Stimulated activated CD4-positive, alpha-beta T cell treated with anti-CD3 and anti-CD28 coated beads, Interleukin-12 subunit alpha, Interleukin-12 subunit beta, amount 100 ng/mL, for 4 hours (primary cell): Measurements from ENCODE around the gene CTSH.
"Not testable (repeated sequence)": the region's sequence is repeated elsewhere in the genome, so short reads cannot be mapped to it uniquely, and the experiment has no call there.

ENCODE experiments used
- DNase-seq: peaks from one replicate; pipeline ENCODE4 v3.0.0-alpha.2; 2020

The CTSH gene

DNA sequence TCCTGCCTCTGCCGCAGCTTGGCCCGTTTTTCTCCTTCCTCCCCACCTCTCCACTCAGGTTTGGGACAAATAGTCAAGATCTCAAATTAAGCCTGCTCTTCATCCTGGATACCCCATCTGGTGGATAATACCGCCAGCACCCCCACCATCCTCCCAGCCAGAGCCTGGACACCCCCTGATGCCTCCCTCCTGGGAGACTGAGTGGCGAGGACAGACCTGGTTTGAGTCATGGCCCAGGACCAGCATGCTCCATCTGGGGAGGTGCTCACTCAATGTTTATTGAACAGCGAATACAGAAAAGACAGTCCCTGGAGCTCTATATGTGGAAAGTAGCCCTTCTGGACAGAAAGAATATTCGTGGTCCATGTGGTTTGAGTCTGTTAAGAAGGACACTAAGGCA, 23.3 kb downstream of the CTSH start:
- DNase-seq = no peak

GRCh38 chr15:78917888-78918287, 27.0 kb downstream of the CTSH start:
- DNase-seq = no peak

DNA sequence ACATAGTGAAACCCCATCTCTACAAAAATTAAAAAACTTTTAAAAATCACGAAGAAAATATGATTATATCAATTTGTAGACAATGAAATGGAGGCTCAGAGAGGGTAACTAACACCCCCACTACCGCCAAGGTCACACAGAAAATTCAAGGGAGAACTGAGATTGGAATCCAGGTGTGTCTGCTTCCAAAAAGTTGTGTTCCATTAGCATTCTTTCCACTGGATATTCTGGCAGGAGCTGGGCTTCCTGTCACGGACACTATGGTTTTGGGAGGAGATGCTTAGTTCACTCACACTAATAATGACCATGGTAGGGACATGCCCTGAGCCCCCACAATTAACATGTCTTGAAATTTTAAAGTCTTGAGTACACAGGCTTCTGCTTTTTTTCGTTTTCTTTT, 28.8 kb downstream of the CTSH start:
- no peak for DNase-seq

GRCh38 chr15:78915341-78916087, 29.3 kb downstream of the CTSH start:
- no peak for DNase-seq

DNA sequence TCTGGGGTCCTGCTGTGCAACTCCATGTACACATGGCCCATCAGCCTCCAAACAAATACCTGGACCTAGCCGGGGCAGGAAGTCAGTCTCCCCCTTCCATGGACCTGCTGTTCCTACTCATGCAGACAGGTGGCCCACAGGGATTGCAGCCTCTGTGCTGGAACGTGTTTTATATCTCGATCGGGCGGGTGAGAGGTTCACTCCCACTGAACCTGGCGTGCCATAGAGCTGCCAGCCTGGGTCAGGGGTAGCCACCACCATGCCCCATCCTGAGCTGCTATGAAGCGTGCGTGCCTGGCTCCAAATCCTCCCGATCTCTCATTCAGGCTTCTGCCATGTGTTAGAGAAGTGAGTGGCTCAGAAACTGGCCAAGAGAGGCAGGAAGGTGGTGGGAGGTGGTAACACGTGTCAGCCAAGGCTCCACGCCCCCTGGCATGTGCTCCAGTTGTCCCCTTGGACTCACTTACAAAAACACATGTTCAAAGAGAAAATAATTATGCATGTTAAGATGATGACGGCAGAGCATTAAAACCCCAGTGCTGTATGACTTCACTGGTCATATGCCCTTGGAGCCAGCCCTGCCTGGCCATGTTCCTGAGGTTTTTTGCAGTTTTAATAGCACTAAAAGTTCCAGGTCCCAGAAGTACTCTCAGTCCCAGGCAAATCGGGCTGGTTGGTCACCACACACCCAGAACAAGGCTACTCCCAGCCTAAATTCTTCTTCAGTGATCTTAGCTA, 30.6 kb downstream of the CTSH start:
- DNase-seq = no peak

DNA sequence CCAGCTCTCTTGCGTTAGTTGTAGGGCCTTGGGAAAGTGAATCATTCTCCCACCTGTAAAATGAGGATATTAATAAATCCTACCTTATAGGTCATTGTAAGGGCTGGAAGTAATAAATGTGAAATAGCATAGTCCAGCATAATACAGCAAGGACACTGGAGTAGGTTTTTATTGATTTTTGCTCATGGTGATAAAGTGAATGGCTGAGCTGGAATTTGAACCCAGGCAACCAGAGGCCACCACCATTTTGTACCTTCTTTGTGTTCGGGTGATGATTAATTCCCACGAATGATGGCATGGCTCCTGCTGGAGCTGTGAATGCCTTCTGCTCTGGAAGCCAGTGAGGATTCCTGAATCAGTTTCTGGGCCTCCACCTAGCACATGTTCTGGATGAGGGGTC, 31.8 kb downstream of the CTSH start:
- DNase-seq = no peak

DNA sequence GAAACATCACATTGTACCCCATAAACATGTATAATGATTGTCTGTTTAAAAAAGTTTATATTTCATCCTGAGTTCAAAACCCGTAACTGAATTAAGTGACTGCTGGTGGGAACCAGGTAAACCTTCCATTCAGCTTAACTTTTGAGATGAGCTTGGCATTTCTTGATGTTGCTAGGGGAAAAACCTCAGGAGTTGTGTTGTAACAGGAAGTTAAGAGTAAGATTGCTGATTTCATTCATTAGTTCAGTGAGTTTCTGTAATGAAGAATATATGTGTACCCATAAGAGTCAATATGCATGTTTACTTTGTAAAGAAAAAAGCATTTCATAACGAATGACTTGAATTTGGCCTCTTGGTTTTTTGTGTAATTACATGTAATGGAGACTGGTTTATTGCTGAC, 32.5 kb downstream of the CTSH start:
- no peak for DNase-seq

DNA sequence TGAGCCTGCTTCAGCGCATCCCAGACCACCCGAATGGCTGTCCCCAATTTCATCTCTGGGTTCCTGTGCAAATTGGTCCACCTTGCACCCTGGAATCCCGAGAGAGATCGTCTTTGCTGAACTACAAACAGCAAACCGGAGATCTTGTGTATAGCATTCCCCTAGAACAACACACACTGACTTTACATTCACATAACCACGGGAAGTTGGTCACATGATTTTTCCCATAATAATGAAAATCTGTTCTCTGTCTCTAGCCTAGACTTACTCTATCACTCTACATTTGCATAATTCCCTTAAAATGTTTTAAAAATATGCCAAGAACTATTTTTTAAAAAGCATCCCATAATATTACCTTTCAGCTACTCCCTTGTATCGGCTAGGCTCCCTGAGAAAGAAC, 34.6 kb downstream of the CTSH start:
- DNase-seq = no peak

GRCh38 chr15:78909791-78910228, 35.0 kb downstream of the CTSH start:
- DNase-seq = no peak

GRCh38 chr15:78909160-78909695, 35.6 kb downstream of the CTSH start:
- no peak for DNase-seq

- no peak for DNase-seq
These were observed 37.3 kb downstream of the CTSH start for GRCh38 chr15:78907577-78907976.

GRCh38 chr15:78906316-78906620, 38.6 kb downstream of the CTSH start:
- DNase-seq = no peak

GRCh38 chr15:78904599-78905358, 40.1 kb downstream of the CTSH start:
- DNase-seq = no peak

DNA sequence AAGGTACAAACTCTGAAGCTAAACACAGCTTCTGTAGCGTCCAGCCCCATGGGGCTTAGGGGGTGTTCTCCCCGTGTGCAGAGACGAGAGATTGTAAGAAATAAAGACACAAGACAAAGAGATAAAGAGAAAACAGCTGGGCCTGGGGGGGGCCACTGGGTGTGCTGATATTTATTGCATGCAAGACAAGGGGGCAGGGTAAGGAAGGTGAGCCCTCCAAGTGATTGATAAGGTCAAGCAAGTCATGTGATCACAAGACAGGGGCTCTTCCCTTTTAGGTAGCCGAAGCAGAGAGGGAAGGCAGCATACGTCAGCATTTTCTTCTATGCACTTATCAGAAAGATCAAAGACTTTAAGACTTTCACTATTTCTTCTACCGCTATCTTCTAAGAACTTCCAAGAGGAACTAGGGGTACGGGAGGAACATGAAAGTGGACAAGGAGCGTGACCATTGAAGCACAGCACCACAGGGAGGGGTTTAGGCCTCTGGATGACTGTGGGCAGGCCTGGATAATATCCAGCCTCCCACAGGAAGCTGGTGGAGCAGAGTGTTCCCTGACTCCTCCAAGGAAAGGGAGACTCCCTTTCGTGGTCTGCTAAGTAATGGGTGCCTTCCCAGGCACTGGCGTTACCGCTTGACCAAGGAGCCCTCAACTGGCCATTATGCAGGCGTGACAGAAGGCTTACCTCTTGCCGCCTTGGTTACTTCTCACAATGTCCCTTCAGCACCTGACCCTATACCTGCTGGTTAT, 42.4 kb downstream of the CTSH start:
- not testable (repeated sequence) for DNase-seq

GRCh38 chr15:78900819-78901533, 43.9 kb downstream of the CTSH start:
- not testable (repeated sequence) for DNase-seq

GRCh38 chr15:78898540-78898939, 46.3 kb downstream of the CTSH start:
- no peak for DNase-seq

GRCh38 chr15:78895471-78895870, 49.4 kb downstream of the CTSH start:
- DNase-seq = no peak

DNA sequence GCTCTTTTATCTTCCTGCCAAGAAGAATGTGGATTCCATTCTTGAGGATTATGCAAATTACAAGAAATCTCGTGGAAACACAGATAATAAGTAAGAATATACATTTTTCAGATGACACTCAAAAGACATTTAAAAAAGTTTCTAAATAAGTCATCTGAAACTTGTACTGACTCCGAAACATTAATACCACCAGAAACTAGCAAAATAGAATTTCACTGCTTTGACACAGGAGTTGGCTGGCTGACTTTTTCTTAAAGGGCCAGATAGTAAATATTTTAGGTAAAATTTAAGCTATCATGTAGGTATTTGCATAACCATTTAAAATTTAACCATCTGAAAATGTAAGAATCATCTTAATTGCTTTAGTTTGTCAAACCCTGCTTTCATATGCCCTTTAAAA, 51.3 kb downstream of the CTSH start:
- DNase-seq = no peak

GRCh38 chr15:78889000-78889399, 55.8 kb downstream of the CTSH start:
- no peak for DNase-seq

- no peak for DNase-seq
These were observed 63.2 kb downstream of the CTSH start for GRCh38 chr15:78881681-78882080.

DNA sequence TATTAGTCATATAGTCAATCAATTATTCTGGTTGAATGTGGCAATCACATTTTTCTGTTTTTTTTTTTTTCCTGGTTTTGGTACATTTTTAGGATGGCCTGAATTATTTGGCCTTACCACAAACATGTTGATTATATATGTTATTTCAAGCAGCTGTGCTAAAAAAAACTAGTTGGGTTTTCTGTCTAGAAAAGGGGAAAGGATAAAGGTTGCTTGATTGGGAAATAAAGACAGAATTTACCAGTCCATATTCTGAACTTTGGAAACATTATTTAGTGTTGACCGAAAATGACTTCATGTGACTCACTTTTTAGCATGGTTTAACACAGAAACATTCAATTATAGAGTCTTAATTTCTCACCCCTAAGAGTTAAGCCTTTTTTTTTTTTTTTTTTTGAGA, 64.0 kb downstream of the CTSH start:
- no peak for DNase-seq

GRCh38 chr15:78880242-78880533, 64.7 kb downstream of the CTSH start:
- DNase-seq = no peak
